Measurements from ENCODE around the gene TIGIT.

TIGIT gene

GRCh38 chr3:114355653-114356052, 61.8 kb downstream of the TIGIT start:
- no peak for DNase-seq

- no peak for DNase-seq
Measured at GRCh38 chr3:114356066-114356465, 62.2 kb downstream of the TIGIT start.

- no peak for DNase-seq
Measured at GRCh38 chr3:114356525-114356924, 62.7 kb downstream of the TIGIT start.
